ENCODE measurements around the gene ARHGEF25.
"Not testable (repeated sequence)": the region's sequence is repeated elsewhere in the genome, so short reads cannot be mapped to it uniquely, and the experiment has no call there.

The ARHGEF25 gene

GRCh38 chr12:57656408-57656807, 45.2 kb downstream of the ARHGEF25 start:
- not testable (repeated sequence) for H3K27me3 Mint-ChIP-seq, H3K4me3 Mint-ChIP-seq, DNase-seq, H3K4me1 Mint-ChIP-seq, H3K9me3 Mint-ChIP-seq, ATAC-seq, H3K27ac Mint-ChIP-seq

GRCh38 chr12:57657744-57658143, 46.5 kb downstream of the ARHGEF25 start:
- Mint-ChIP-seq H3K9me3 (peaks cover 0 to 6% of the 10 kb centered on the region in 2 donors), H3K4me3 (no peak overlapping the region), H3K27ac (no peak overlapping the region), H3K27me3 (no peaks in the 10 kb centered on the region), H3K4me1 (no peaks in the 10 kb centered on the region)
- no peak for ATAC-seq
- no peak for DNase-seq

DNA sequence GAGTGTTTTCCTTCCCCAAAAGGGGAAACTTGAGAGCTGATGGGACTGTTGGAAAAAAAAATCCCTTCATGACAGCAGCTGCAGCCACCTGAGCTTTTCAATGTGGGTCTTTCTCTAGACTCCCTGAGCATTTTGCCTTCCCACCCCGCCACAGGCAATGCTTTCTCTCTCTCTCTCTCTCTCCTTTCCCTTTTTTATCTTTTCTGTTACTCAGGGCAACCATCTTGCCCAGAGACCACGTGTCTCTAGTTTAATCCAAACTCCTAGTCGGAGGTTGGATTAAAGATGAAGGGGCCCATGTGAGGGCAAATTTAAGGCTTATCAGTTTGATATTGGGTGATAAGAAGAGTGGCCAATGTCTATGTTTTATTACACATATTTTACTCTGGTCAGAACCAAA, 47.7 kb downstream of the ARHGEF25 start:
- no peaks in the 10 kb centered on the region for H3K27me3 Mint-ChIP-seq
- no peak overlapping the region for H3K4me3 Mint-ChIP-seq
- DNase-seq: no peak
- H3K4me1 Mint-ChIP-seq: no peaks in the 10 kb centered on the region
- no peak overlapping the region for H3K27ac Mint-ChIP-seq
- peaks cover 0 to 6% of the 10 kb centered on the region in 2 donors for H3K9me3 Mint-ChIP-seq
- ATAC-seq: no peak

DNA sequence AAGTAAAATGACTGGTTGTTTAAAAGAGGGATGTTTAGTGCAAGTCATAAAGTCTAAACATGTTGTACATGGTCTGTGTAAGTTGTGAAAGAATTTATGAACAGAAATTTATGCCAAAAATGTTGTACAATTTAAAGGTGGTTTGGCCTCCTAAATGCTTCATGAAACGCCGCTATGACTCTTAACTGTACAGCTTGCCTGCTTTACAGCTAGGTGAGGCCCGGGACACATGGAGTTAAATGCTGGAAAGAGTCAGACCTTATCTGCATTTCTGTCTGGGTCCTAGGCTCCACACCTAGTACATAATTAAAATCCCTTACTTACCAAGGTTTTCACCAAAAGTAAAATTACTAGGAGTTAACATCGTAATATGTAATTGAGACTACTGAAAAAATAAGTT, 50.1 kb downstream of the ARHGEF25 start:
- no peak overlapping the region for H3K4me3 Mint-ChIP-seq
- DNase-seq: no peak
- no peaks in the 10 kb centered on the region for H3K27me3 Mint-ChIP-seq
- no peaks in the 10 kb centered on the region for H3K4me1 Mint-ChIP-seq
- no peak overlapping the region for H3K27ac Mint-ChIP-seq
- ATAC-seq: no peak
- H3K9me3 Mint-ChIP-seq: peaks cover 0 to 6% of the 10 kb centered on the region in 2 donors

GRCh38 chr12:57665066-57665820, 54.0 kb downstream of the ARHGEF25 start:
- not testable (repeated sequence) for ATAC-seq, H3K4me3 Mint-ChIP-seq

More at GRCh38 chr12:57665066-57665820, 54.0 kb downstream of the ARHGEF25 start:
- H3K4me1 Mint-ChIP-seq, H3K27ac Mint-ChIP-seq, H3K9me3 Mint-ChIP-seq, H3K27me3 Mint-ChIP-seq, DNase-seq: not testable (repeated sequence)
